Breast epithelium (tissue), 3 donors: ENCODE results near the gene CLCN1.

Experiments used
- CTCF ChIP-seq, 3 donors: fragments of 450-650 bp; IDR thresholded peaks; one replicate each; pipeline ENCODE4 v1.5.1; 2016 to 2017; ENCODE audit warnings: antibody characterized with exemption in 3 of 3, mild to moderate bottlenecking in 3 of 3, moderate library complexity in 3 of 3
- POLR2A ChIP-seq: fragments of 450-650 bp; IDR thresholded peaks from one replicate; pipeline ENCODE4 v1.6.1; 2016; ENCODE audit warnings: antibody characterized with exemption, mild to moderate bottlenecking, moderate library complexity
- POLR2AphosphoS5 ChIP-seq, 3 donors: sonication (generic); formaldehyde crosslinking; IDR thresholded peaks; one replicate each; pipeline ENCODE4 v1.6.1; 2017; ENCODE audit warnings: antibody characterized with exemption in 3 of 3

GRCh38 chr7:143287935-143288826 is 27.7 kb upstream of the CLCN1 start, which contains the start of gene CASP2:
- TF ChIP-seq POLR2AphosphoS5 (IDR thresholded peaks at IDR 0.05) (peak; percentile 42 to 64 (median 47)), CTCF (IDR thresholded peaks at IDR 0.05) (no peak), POLR2A (peak; percentile 68)
